ENCODE measurements around the gene SKIC3.

Gene SKIC3

GRCh38 chr5:95533761-95534160 lies 21.0 kb downstream of the SKIC3 start:
- in situ Hi-C loops (cut with MboI; ENCODE audit: low pct_unique_long_range_greater_than_20kb, low sequenced_read_pairs) = no loop called here
- DNase-seq = no peak

- in situ Hi-C loops (cut with MboI; ENCODE audit: low pct_unique_long_range_greater_than_20kb, low sequenced_read_pairs) = no loop called here
- no peak for DNase-seq
Measured at GRCh38 chr5:95533106-95533505, 21.7 kb downstream of the SKIC3 start.

GRCh38 chr5:95532415-95532814 lies 22.4 kb downstream of the SKIC3 start:
- in situ Hi-C loops (cut with MboI; ENCODE audit: low pct_unique_long_range_greater_than_20kb, low sequenced_read_pairs) = no loop called here
- DNase-seq = no peak

- DNase-seq = no peak
- in situ Hi-C loops (cut with MboI; ENCODE audit: low pct_unique_long_range_greater_than_20kb, low sequenced_read_pairs) = no loop called here
Measured at GRCh38 chr5:95531491-95531890, 23.3 kb downstream of the SKIC3 start.

GRCh38 chr5:95530416-95530815 lies 24.4 kb downstream of the SKIC3 start:
- in situ Hi-C loops (cut with MboI; ENCODE audit: low pct_unique_long_range_greater_than_20kb, low sequenced_read_pairs) = no loop called here

GRCh38 chr5:95528565-95528964 lies 26.2 kb downstream of the SKIC3 start:
- in situ Hi-C loops (cut with MboI; ENCODE audit: low pct_unique_long_range_greater_than_20kb, low sequenced_read_pairs) = no loop called here
- DNase-seq = no peak

More at GRCh38 chr5:95530416-95530815, 24.4 kb downstream of the SKIC3 start:
- no peak for DNase-seq

- in situ Hi-C loops (cut with MboI; ENCODE audit: low pct_unique_long_range_greater_than_20kb, low sequenced_read_pairs) = no loop called here
- no peak for DNase-seq
Measured at GRCh38 chr5:95526871-95527270, 27.9 kb downstream of the SKIC3 start.

GRCh38 chr5:95524423-95524822 lies 30.4 kb downstream of the SKIC3 start:
- DNase-seq = no peak
- in situ Hi-C loops (cut with MboI; ENCODE audit: low pct_unique_long_range_greater_than_20kb, low sequenced_read_pairs) = no loop called here

GRCh38 chr5:95520206-95520605 lies 34.6 kb downstream of the SKIC3 start:
- no peak for DNase-seq
- in situ Hi-C loops (cut with MboI; ENCODE audit: low pct_unique_long_range_greater_than_20kb, low sequenced_read_pairs) = no loop called here

GRCh38 chr5:95519681-95520080 lies 35.1 kb downstream of the SKIC3 start:
- DNase-seq = no peak
- in situ Hi-C loops (cut with MboI; ENCODE audit: low pct_unique_long_range_greater_than_20kb, low sequenced_read_pairs) = no loop called here

- no peak for DNase-seq
- in situ Hi-C loops (cut with MboI; ENCODE audit: low pct_unique_long_range_greater_than_20kb, low sequenced_read_pairs) = no loop called here
Measured at GRCh38 chr5:95519151-95519550, 35.6 kb downstream of the SKIC3 start.

- in situ Hi-C loops (cut with MboI; ENCODE audit: low pct_unique_long_range_greater_than_20kb, low sequenced_read_pairs) = no loop called here
- DNase-seq = no peak
Measured at GRCh38 chr5:95518417-95518816, 36.4 kb downstream of the SKIC3 start.

GRCh38 chr5:95511606-95512005 lies 43.2 kb downstream of the SKIC3 start:
- no peak for DNase-seq
- in situ Hi-C loops (cut with MboI; ENCODE audit: low pct_unique_long_range_greater_than_20kb, low sequenced_read_pairs) = no loop called here

- DNase-seq = no peak
- in situ Hi-C loops (cut with MboI; ENCODE audit: low pct_unique_long_range_greater_than_20kb, low sequenced_read_pairs) = no loop called here
Measured at GRCh38 chr5:95508550-95508949, 46.2 kb downstream of the SKIC3 start.

Measured in KBM-7 (cell line).